HG03469 (cell line): Measurements from ENCODE around the gene KAT2B.

Experiments
- ATAC-seq: cut with Tn5 transposase; IDR thresholded peaks from one replicate; pipeline ENCODE4 v1.9.1; 2021; ENCODE audit warnings: mild to moderate bottlenecking, moderate library complexity, moderate number of reproducible peaks; ENCODE audit not compliant: unreplicated experiment

Gene KAT2B

GRCh38 chr3:20095470-20095869 lies 55.2 kb downstream of the KAT2B start:
- no peak for ATAC-seq

GRCh38 chr3:20096135-20096685 lies 56.0 kb downstream of the KAT2B start:
- ATAC-seq = no peak

DNA sequence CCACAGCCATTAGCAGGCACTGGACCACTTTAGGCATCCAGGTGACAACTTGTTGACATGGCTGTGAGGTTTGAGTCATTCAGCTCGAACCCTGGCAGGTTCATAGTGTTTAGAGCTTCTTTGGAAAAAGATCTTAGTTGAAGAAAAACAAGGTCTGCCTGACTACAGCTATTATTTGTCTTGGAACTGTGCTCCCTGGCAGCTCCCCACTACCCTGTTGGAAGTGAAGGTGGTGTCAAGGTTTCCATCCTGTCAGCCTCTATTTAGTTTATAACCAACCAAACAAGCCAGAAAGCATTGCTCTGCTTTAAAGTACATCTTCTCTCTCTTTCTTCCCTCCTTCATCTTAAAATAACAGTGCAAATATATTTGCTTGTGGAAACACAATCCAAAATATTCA lies 56.8 kb downstream of the KAT2B start:
- no peak for ATAC-seq

- ATAC-seq = no peak
These were observed 58.8 kb downstream of the KAT2B start for GRCh38 chr3:20099060-20099459.

GRCh38 chr3:20100151-20100550 lies 59.9 kb downstream of the KAT2B start:
- no peak for ATAC-seq

GRCh38 chr3:20101041-20101440 lies 60.8 kb downstream of the KAT2B start:
- ATAC-seq = no peak

DNA sequence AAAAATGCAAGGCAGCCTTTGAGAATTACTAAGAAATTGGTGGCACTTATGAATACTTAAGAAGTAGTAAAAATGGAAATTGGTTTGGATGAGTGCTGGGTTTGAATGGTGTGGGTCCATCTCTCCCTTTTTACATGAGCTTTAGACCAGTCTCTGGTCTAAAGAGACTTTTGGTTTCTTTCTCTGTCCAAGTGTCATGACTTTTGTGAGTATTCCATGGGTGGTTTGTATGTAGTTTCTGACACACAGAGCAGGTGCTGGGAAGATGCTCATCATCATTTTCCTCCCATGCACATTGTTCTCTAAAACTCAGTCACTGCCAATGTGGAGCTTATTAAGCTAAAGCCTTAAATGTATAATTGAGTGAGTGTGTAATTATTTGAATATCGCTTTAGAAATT lies 63.5 kb downstream of the KAT2B start:
- ATAC-seq = no peak

- ATAC-seq = peak; percentile 71
These were observed 64.0 kb downstream of the KAT2B start for GRCh38 chr3:20104167-20104661.

DNA sequence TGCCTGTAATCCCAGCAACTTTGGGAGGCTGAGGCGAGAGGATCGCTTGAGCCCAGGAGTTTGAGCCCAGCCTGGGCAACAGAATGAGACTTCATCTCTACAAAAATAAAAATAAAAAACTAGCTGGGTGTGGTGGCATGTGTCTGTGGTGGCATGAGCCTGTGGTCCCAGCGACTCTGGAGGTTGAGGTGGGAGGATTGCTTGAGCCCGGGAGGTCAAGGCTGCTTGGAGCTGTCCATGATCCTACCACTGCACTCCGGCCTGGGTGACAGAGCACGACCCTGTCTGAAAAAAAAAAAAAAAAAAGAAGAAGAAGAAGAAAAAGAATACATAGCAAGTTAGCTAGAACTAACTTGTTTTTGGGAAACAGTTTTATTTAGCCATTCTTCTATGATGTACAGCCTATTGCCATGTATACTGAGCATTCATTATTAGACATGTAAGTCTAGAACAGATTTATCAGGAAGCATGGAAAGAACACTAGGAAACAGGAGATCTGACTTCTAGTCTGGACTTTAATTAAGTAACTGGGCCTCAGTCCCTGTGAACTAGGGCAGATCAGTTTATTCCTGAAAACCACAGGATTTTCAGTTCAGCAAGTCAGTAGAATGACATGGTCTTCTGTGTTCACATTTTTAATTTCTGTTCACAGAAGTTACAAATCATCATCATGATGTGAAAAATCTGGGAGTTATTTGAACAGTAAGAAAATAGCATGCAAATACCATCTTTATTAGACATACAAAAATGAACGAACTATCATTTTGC lies 65.5 kb downstream of the KAT2B start:
- ATAC-seq = no peak

GRCh38 chr3:20107722-20108121 lies 67.5 kb downstream of the KAT2B start:
- no peak for ATAC-seq

DNA sequence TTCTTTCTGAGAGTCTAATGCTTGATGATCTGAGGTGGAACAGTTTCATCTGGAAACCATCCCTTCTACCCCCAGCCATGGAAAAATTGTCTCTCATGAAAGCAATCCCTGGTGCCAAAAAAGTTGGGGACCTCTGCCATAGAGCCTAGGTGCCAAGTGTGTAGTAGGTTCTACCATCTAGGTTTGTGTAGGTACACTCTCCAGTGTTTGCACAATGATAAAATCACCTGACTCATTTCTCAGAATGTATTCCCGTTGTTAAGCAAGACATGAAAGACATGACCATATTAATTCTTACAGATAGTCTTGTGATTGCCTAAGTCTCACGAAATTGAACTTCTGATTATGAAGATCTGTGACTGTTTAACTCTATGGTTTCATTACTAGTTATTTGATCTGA lies 68.6 kb downstream of the KAT2B start:
- no peak for ATAC-seq

DNA sequence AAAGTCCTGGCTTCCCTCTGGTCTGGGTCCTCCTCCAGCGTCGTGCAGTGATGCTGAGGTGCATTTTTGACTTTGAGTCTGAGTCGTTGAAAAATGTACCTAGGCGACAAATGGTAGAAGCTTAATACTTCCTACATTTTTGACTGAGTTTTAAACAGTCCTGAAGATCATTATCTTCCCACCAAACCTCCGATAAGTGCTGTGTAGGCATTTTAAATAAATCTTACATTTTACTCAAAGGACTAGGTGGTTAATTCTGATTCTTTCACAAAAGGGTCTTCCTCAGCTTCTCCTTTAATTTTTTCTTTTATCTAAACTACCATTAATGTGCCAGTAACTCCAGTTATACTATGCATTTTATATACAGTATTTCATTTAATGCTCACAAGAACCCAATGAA lies 70.6 kb downstream of the KAT2B start:
- no peak for ATAC-seq

DNA sequence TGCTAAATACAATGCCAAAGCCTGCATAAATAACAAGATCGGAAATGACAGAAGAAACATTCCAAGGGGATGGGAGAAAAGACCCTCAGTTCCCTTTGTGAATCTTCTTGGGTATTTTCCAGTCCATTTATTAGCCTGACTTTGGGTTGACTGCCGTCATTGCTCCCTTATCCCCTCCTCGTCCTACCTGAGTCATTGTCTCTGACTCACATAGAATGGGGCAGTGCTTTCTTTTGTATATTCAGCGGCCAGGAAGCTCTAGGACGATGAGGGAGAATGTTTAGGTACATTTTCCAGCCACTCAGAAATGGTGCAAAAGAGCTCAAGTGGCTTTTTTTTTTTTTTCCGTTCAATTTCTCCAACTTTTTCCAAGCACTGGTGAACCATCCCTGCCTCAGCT lies 71.6 kb downstream of the KAT2B start:
- no peak for ATAC-seq

DNA sequence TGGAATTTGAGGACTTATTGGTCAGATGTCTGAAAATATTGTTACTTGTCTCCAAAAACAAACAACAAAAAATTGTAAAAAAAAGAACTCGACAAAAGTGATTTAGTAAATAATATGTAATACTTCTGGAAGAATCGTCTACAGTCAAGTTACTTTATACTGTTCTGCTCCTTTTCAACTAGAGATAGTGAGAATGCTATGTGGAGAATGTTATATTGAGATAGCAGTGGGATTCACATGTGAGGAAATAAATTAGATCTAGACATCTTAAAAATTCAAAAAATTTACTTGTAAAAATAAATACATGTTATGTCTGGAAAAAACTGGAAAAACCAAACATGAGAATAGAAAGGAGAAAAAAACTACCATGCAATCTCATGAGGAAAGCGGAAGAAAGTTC lies 80.8 kb downstream of the KAT2B start:
- no peak for ATAC-seq

DNA sequence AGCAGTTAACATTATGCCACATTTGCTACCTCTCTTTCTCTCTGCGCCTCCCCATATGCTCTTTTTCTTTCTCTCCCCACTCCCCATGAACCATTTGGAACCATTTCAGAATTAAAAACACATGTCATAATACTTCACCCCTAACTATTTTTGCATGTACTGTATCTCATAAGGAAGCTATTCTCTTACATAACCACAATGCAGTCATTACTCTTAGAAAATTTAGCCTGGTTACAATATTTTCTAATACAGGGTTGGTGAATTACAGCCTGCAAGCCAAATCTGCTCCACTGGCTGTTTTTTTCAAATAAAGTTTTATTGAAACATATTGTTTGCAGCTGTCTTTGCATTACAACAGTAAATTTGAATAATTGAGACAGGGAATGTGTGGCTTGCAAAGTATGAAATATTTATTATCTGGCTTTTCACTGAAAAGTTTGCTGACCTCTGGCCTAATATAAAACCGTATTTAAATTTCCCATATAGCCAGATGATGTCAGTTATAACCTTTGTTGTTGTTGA lies 82.9 kb downstream of the KAT2B start:
- ATAC-seq = no peak

DNA sequence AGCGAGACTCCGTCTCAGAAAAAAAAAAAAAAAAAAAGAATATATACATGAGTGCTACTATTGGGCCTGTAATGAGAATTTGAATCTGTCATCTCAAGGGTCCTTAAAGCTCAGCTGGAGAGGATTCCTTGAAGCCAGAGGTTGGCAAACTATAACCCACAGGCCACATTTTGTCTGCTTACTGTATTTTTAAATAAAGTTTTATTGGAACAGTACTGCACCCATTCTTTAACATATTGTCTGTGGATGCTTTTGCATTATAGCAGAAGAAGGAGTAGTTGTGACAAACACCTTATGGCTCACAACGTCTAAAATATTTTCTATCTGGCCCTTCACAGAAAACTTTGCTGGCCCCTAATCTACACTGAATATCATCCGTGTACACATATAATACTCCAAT lies 85.0 kb downstream of the KAT2B start:
- ATAC-seq = no peak

DNA sequence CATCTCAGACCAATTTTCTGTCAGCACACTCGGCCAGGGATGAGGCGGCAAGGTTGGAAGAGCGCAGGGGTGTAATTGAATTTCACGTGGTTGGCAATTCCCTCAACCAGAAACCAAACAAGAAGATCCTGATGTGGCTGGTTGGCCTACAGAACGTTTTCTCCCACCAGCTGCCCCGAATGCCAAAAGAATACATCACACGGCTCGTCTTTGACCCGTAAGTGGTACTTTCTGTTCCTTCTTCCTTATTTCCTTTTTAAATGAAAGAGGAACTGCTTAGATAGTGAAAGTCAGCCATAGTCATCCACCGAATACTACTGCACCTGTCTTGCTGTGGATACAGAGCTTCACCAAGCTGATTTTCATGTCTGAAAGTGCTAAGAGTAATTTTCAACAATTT lies 85.7 kb downstream of the KAT2B start:
- peak; percentile 99 for ATAC-seq

DNA sequence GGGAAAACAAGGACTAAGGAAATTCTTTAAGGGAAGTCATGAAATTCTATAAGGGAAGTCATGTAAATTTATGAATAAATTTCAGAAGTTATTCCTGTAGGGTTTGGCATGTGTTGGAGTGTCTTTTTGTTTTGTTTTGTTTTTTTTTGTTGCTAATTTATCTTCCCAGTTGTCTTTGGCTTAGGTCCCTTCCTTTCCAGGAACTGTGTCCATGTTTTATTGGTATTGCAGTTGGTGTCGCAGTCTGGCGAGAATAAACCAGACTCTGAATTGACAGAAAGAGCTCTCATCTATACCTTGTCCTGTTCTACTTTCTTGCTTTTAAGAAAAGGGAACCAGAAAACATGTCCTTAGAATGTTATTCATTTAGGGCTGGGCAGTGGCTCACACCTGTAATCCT lies 88.1 kb downstream of the KAT2B start:
- ATAC-seq = no peak

DNA sequence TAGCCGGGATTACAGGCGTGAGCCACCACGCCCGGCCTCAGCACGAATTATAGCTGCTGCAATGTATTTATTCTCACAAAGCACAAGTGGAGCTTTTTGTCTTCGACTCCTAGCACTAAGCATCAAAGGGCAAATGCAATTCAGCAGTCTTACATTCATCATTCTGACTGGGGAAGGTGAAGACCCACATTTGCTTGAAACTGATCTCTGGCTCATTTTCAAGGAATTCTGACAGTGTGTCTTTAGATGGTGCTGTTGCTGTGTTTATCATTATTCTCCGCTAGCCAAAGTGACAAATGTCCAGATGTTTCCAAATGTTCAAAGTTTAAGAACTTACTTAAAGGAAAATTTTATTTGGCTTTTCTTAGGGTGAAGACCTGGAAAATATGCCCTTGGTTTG lies 89.9 kb downstream of the KAT2B start:
- no peak for ATAC-seq

DNA sequence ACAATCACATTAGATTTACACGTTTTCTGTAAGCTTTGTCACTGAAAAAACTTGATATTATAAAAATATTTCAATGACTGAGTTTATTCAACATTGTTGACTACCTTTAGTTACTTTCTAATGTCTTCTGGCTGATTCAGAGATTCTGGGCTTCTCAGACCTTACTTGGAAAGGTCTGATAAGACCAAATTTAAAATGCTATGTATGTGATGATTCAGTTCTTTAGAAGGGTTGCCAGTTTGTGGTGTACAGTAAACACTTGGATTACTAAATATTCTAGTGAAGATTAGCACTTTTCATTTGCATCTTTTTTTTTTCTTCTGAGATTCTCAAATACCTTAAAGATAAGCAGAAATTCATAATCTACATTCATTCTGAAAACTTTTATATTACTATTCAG lies 96.0 kb downstream of the KAT2B start:
- ATAC-seq = no peak

- ATAC-seq = no peak
These were observed 97.4 kb downstream of the KAT2B start for GRCh38 chr3:20137647-20138046.

DNA sequence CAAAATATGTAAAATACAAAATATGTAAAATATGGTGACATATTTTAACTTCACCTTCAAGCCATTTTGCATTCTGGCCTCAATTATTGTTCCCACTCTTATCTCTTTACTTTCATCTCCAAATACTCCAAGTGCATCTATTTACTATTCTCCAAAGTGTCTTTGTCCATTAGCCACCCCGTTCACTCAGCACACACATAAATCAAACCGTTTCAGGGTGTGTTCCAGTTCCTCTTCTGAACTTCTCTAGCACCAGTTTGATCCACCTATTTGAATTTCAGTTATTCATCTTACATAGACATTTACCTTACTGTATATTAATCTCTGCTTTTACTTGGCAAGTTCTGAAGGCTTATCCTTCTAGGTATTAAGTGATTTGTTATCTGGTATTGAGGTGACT lies 100.6 kb downstream of the KAT2B start:
- ATAC-seq = no peak
